ENCODE results near the gene TMIGD3. TPM values are rescaled to one million over a fixed set of nuclear protein-coding genes. Genes with fewer than 3 reads are reported as not detected.

The TMIGD3 gene
- total and polyA plus RNA-seq, 2 of the 4 experiments (the other 2 are of a cell fraction) = under 0.01 to 0.12 TPM

DNA sequence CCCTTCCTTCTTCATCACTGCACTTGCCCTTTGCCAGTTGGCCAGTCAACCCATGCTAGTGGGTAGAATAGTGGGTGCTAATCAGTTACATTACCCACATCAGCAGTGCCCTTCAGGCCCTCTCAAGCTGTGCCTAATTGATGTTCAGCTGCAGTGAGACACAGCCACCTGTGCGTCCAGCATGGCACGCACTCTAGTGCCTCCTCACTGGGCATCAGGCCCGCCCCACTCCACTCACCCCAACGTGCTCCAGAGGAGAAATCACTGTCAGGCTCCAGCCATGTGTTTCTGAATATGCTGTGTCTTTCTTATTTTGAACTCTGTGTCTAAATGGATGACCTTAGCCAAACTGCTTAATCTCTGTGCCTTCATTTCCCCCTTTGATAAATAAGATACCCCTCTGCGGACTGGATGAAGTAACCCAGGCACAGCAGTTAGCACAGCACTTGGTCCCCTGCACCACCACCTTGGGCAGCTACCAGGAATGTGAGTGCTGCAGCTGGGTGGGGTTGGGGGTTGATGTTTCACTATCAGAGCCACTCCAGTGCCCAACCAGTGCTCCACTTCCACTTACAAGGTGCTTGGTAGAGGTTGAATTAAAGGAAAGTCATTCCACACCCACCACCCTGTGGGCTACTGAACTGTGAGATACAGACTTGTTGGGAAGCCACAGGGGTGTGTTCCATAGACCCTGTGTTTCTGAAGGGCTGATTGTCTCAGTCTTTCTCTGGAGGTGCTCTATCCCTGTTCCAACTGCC, 8.9 kb upstream of the TMIGD3 start:
- Histone ChIP-seq H3K9me3 (ENCODE audit: control insufficient read depth, insufficient read depth, low read length) (no peaks in the 10 kb centered on the region), H3K36me3 (ENCODE audit: control insufficient read depth, insufficient read depth, low read length) (no peaks in the 10 kb centered on the region), H3K23ac (ENCODE audit: low read depth, low read length) (no peak overlapping the region), H4K20me1 (ENCODE audit: insufficient read depth, low read length) (no peaks in the 10 kb centered on the region), H2AK5ac (ENCODE audit: low read depth, low read length) (no peak overlapping the region; the same call in 1 of the 2 replicates), H4K5ac (ENCODE audit: low read depth, low read length) (no peak overlapping the region), H3K9me1 (ENCODE audit: insufficient read depth, low read length) (peaks cover 7% of the 10 kb centered on the region), H3K4ac (ENCODE audit: low read depth, low read length) (no peak overlapping the region), H3K79me1 (ENCODE audit: low read depth in 1 of 2, low read length in 2 of 2) (peaks cover 0 to 8% of the 10 kb centered on the region in 2 experiments; a peak in 1 of 4 replicates), H2BK15ac (ENCODE audit: low read depth, low read length) (no peak overlapping the region), H4K8ac (ENCODE audit: low read depth in 2 of 2, low read length in 2 of 2) (no peak overlapping the region), H3K4me3 (ENCODE audit: insufficient read depth, low read depth, low read length) (no peak overlapping the region), H3K14ac (replicated peaks; ENCODE audit: low read depth, low read length) (no peak overlapping the region), H4K91ac (ENCODE audit: insufficient read depth, low read depth, low read length) (no peak overlapping the region), H3K4me1 (ENCODE audit: control insufficient read depth, insufficient read depth, low read length) (peaks cover 15% of the 10 kb centered on the region), H3K9ac (ENCODE audit: low read depth, low read length) (no peak overlapping the region), H3K27ac (ENCODE audit: insufficient read depth, low read length) (no peak overlapping the region), H2AK9ac (replicated peaks; ENCODE audit: low read depth, low read length, poor library complexity) (no peak overlapping the region), H2AFZ (replicated peaks; ENCODE audit: low read length, poor library complexity) (no peak overlapping the region), H3K18ac (ENCODE audit: low read depth, low read length) (no peak overlapping the region), H3K56ac (ENCODE audit: extremely low read depth, insufficient read depth, low read length) (no peak overlapping the region), H2BK20ac (ENCODE audit: low read depth, low read length) (no peak overlapping the region), H2BK120ac (ENCODE audit: low read depth, low read length) (no peak overlapping the region), H2BK5ac (ENCODE audit: low read depth, low read length, poor library complexity, severe bottlenecking) (no peak overlapping the region), H3K27me3 (ENCODE audit: control insufficient read depth, insufficient read depth, low read length) (no peaks in the 10 kb centered on the region), H3K4me2 (ENCODE audit: low read depth, low read length) (no peak overlapping the region)
- no peak for TF ChIP-seq BHLHE40 (IDR thresholded peaks at IDR 0.05; ENCODE audit: low read depth, low read length)
- TF ChIP-seq POLR2A (IDR thresholded peaks at IDR 0.05; ENCODE audit: low read depth, low read length) = no peak
- TF ChIP-seq USF2 (IDR thresholded peaks at IDR 0.05; ENCODE audit: low read depth, low read length) = no peak
- no peak for TF ChIP-seq SMC3 (IDR thresholded peaks at IDR 0.05; ENCODE audit: low read depth, low read length)
- TF ChIP-seq, protein P1, sequence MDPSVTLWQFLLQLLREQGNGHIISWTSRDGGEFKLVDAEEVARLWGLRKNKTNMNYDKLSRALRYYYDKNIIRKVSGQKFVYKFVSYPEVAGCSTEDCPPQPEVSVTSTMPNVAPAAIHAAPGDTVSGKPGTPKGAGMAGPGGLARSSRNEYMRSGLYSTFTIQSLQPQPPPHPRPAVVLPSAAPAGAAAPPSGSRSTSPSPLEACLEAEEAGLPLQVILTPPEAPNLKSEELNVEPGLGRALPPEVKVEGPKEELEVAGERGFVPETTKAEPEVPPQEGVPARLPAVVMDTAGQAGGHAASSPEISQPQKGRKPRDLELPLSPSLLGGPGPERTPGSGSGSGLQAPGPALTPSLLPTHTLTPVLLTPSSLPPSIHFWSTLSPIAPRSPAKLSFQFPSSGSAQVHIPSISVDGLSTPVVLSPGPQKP (IDR thresholded peaks at IDR 0.05; ENCODE audit: borderline replicate concordance, low read depth, low read length) = no peak
- no peak for TF ChIP-seq RFX5 (IDR thresholded peaks at IDR 0.05; ENCODE audit: low read depth, low read length)
- no peak for TF ChIP-seq NFE2L2 (IDR thresholded peaks at IDR 0.05; ENCODE audit: low read depth, low read length)
- TF ChIP-seq CTCF (conservative IDR thresholded peaks at IDR 0.05; ENCODE audit: low read depth, low read length) = no peak
- no peak for DNase-seq
- ChIA-PET CTCF (no interaction called here), POLR2A (ENCODE audit: unreplicated experiment) (no interaction called here)
- no TSS peak for BruUV-seq (replicated peaks)
- 96% methylated on average over 4 of the region's 5 CpGs; no CpG with 5 or more reads in 1 of the 2 experiments for WGBS, 2 experiments (ENCODE audit: extremely low coverage in 2 of 2, insufficient read length in 1 of 2)
- intact Hi-C loops (cut with micrococcal nuclease) (no loop called here), dilution Hi-C loops (cut with HindIII; ENCODE audit: low sequenced_read_pairs, unreplicated experiment) (no loop called here), in situ Hi-C loops (cut with MboI; ENCODE audit: low sequenced_read_pairs) (no loop called here)
- ATAC-seq (ENCODE audit: low read depth) = no peak
